HCT116 (cell line): ENCODE results near the gene ITPR2. TPM values are rescaled to one million over a fixed set of nuclear protein-coding genes. Genes with fewer than 3 reads are reported as not detected.
"Not testable (repeated sequence)": the region's sequence is repeated elsewhere in the genome, so short reads cannot be mapped to it uniquely, and the experiment has no call there.

Experiments
- ATAC-seq: fragments of 200-7000 bp; cut with Tn5 transposase; 2 replicates; pipeline ENCODE4 v1.9.1; 2020; ENCODE audit warnings: mild to moderate bottlenecking, moderate library complexity
- BruUV-seq: library from RNA; stranded (reverse); fragments of 400-500 nt; replicated peaks from 2 replicates; lab custom pipeline; 2021; lab: Mats Ljungman, UMichigan
- CTCF ChIA-PET: fragments of 300-600 bp; sonication (Branson Sonifier 250); formaldehyde crosslinking; loops from one replicate; lab custom pipeline; 2021; ENCODE audit warnings: antibody characterized with exemption; lab: Charles Lee
- POLR2A ChIA-PET: fragments of 300-600, 350-600 bp; sonication (Branson Sonifier 250); formaldehyde crosslinking; loops from one replicate; lab custom pipeline; 2021; ENCODE audit warnings: antibody characterized with exemption; lab: Charles Lee
- RAD21 ChIA-PET, 2 experiments: fragments of 300-600 bp; sonication (Branson Sonifier 250); formaldehyde crosslinking; loops; one replicate each; lab custom pipeline; 2023; ENCODE audit warnings: low total read pairs in 2 of 2; ENCODE audit not compliant: uncharacterized antibody in 2 of 2, unreplicated experiment in 2 of 2, low non-redundant PET in 1 of 2; lab: Charles Lee
- DNase-seq: peaks from one replicate; pipeline ENCODE4 v3.0.0-alpha.2; 2010; ENCODE audit warnings: low read depth, low spot score
- H2AFZ ChIP-seq: fragments of 200-600 bp; shearing (Covaris generic), sonication (generic); 2 replicates; pipeline ENCODE4 v1.6.1; 2017; ENCODE audit warnings: low read depth, mixed run types, mixed read lengths, antibody characterized with exemption, low read length; ENCODE audit not compliant: poor library complexity, severe bottlenecking
- H3K27ac ChIP-seq: 2 replicates; pipeline ENCODE4 v1.5.1; 2012; ENCODE audit warnings: low read depth, low read length
- H3K27me3 ChIP-seq: fragments of 200-600 bp; sonication (generic); 2 replicates; pipeline ENCODE4 v1.6.1; 2016; ENCODE audit warnings: mixed run types, low read length, mixed read lengths; ENCODE audit not compliant: insufficient read depth
- H3K36me3 ChIP-seq, 2 experiments: fragments of 200-500 bp in 1 of 2; fragments of 200-600 bp in 1 of 2; sonication (Bioruptor generic) in 1 of 2; sonication (generic) in 1 of 2; 2 replicates each; pipeline versions ENCODE4 v1.5.1 to v1.6.1; 2014 to 2016; ENCODE audit warnings: low read length in 2 of 2, inconsistent platforms in 1 of 2, mixed read lengths in 1 of 2, mixed run types in 1 of 2; ENCODE audit not compliant: insufficient read depth in 2 of 2, control insufficient read depth in 1 of 2
- H3K4me1 ChIP-seq, 2 experiments: fragments of 200-600 bp in 1 of 2; sonication (generic) in 1 of 2; 2 replicates each; pipeline versions ENCODE4 v1.5.1 to v1.6.1; 2012 to 2017; ENCODE audit warnings: low read length in 2 of 2, inconsistent platforms in 1 of 2, mild to moderate bottlenecking in 1 of 2, mixed read lengths in 1 of 2, mixed run types in 1 of 2, moderate library complexity in 1 of 2; ENCODE audit not compliant: insufficient read depth in 2 of 2, control insufficient read depth in 1 of 2
- H3K4me2 ChIP-seq: fragments of 200-600 bp; sonication (generic); 2 replicates; pipeline ENCODE4 v1.6.1; 2017; ENCODE audit warnings: mixed run types, low read length, mixed read lengths
- H3K4me3 ChIP-seq, 2 experiments: fragments of 200-600 bp in 1 of 2; sonication (generic) in 1 of 2; replicated peaks in 1 of 2; 2 replicates each; pipeline ENCODE4 v1.5.1; 2011 to 2016; ENCODE audit warnings: low read length in 2 of 2, control low read depth in 1 of 2, low read depth in 1 of 2, mild to moderate bottlenecking in 1 of 2, mixed read lengths in 1 of 2, mixed run types in 1 of 2
- H3K79me2 ChIP-seq: fragments of 200-600 bp; sonication (generic); 2 replicates; pipeline ENCODE4 v1.6.1; 2017; ENCODE audit warnings: mild to moderate bottlenecking, mixed run types, low read length, moderate library complexity, mixed read lengths; ENCODE audit not compliant: insufficient read depth
- H3K9ac ChIP-seq: fragments of 200-600 bp; sonication (generic); 2 replicates; pipeline ENCODE4 v1.6.1; 2016; ENCODE audit warnings: low read length, mixed read lengths
- H3K9me2 ChIP-seq: fragments of 200-600 bp; sonication (generic), shearing (Covaris generic); 2 replicates; pipeline ENCODE4 v1.6.1; 2017; ENCODE audit warnings: mixed run types, mild to moderate bottlenecking, moderate library complexity; ENCODE audit not compliant: insufficient read depth
- H3K9me3 ChIP-seq, 2 experiments: fragments of 200-500 bp in 1 of 2; fragments of 200-600 bp in 1 of 2; sonication (Bioruptor generic) in 1 of 2; sonication (generic) in 1 of 2; 2 replicates each; pipeline ENCODE4 v1.6.1; 2014 to 2017; ENCODE audit warnings: low read length in 2 of 2, mixed read lengths in 2 of 2, inconsistent platforms in 1 of 2, low read depth in 1 of 2, mild to moderate bottlenecking in 1 of 2, mixed run types in 1 of 2, moderate library complexity in 1 of 2; ENCODE audit not compliant: control insufficient read depth in 1 of 2, insufficient read depth in 1 of 2
- H4K20me1 ChIP-seq: fragments of 200-600 bp; sonication (generic), shearing (Covaris generic); 2 replicates; pipeline ENCODE4 v1.6.1; 2017; ENCODE audit warnings: mixed run types, mild to moderate bottlenecking, moderate library complexity; ENCODE audit not compliant: insufficient read depth
- ATF3 ChIP-seq: IDR thresholded peaks from 2 replicates; pipeline ENCODE4 v1.6.1; 2012
- CTCF ChIP-seq, 3 experiments: fragments of 200-600 bp in 1 of 3; sonication (generic) in 1 of 3; IDR thresholded peaks in 2 of 3; conservative IDR thresholded peaks in 1 of 3; 2 replicates each; pipeline ENCODE4 v1.5.1; 2012 to 2017; ENCODE audit warnings: low read depth in 2 of 3, low read length in 2 of 3, antibody characterized with exemption in 1 of 3, borderline replicate concordance in 1 of 3, control low read depth in 1 of 3, mild to moderate bottlenecking in 1 of 3, mixed read lengths in 1 of 3, mixed run types in 1 of 3, moderate library complexity in 1 of 3; ENCODE audit not compliant: insufficient read depth in 1 of 3
- ELF1 ChIP-seq: IDR thresholded peaks from 2 replicates; pipeline ENCODE4 v1.6.1; 2012; ENCODE audit warnings: low read depth, borderline replicate concordance
- EZH2 ChIP-seq: fragments of 200-600 bp; sonication (generic); IDR thresholded peaks from 2 replicates; pipeline ENCODE4 v1.6.1; 2017; ENCODE audit warnings: antibody characterized with exemption, mixed run types
- RAD21 ChIP-seq: IDR thresholded peaks from 2 replicates; pipeline ENCODE4 v1.6.1; 2012; ENCODE audit warnings: low read depth, mild to moderate bottlenecking
- SIN3A ChIP-seq: IDR thresholded peaks from 2 replicates; pipeline ENCODE4 v1.6.1; 2012; ENCODE audit warnings: low read depth
- ZBTB33 ChIP-seq: IDR thresholded peaks from 2 replicates; pipeline ENCODE4 v1.6.1; 2011; ENCODE audit warnings: mild to moderate bottlenecking, low read length, moderate library complexity; ENCODE audit not compliant: insufficient replicate concordance; ENCODE audit errors: extremely low read depth
- intact Hi-C: fragments of 100-400 bp; cut with micrococcal nuclease; formaldehyde crosslinking; loops from 2 replicates; pipeline ENCODE4 v1.10.0; 2022
- total RNA-seq: library from RNA; stranded (reverse); gene quantifications from one replicate; pipeline ENCODE4 v1.2.1, GENCODE V29; 2021; ENCODE audit not compliant: unreplicated experiment

Gene ITPR2
- total RNA-seq, 1 experiment from 2014 or later: 6.5 TPM

- Histone ChIP-seq H3K27me3 (no peaks in the 10 kb centered on the region), H3K9ac (no peak overlapping the region), H4K20me1 (no peaks in the 10 kb centered on the region), H3K27ac (no peak overlapping the region), H3K36me3 (no peaks in the 10 kb centered on the region), H3K4me2 (no peak overlapping the region), H3K9me2 (no peaks in the 10 kb centered on the region), H3K79me2 (no peaks in the 10 kb centered on the region), H3K4me3 (no peak overlapping the region), H3K9me3 (no peaks in the 10 kb centered on the region), H2AFZ (no peak overlapping the region), H3K4me1 (peaks cover 11 to 18% of the 10 kb centered on the region in 2 experiments; a peak in 3 of 4 replicates)
- DNase-seq: no peak
- ATAC-seq: no peak
- TF ChIP-seq RAD21: no peak
- no peak for TF ChIP-seq ELF1
- BruUV-seq: no TSS peak
- POLR2A ChIA-PET: no interaction called here
- RAD21 ChIA-PET: no interaction called here
- intact Hi-C loops: no loop called here
- CTCF ChIA-PET: interaction anchor here (1.4 kb wide), 1 partner anchor 18 kb away, joined by 9 read pairs; no protein-coding TSS in a partner anchor
Measured at GRCh38 chr12:26867080-26867479, 34.1 kb upstream of the ITPR2 start.

- ATAC-seq: peak; percentile 67
- POLR2A ChIA-PET: no interaction called here
- Histone ChIP-seq H4K20me1 (no peaks in the 10 kb centered on the region), H3K36me3 (no peaks in the 10 kb centered on the region), H3K79me2 (no peaks in the 10 kb centered on the region), H3K4me1 (no peaks in the 10 kb centered on the region), H3K27me3 (no peaks in the 10 kb centered on the region), H3K27ac (no peak overlapping the region), H3K4me2 (no peak overlapping the region), H2AFZ (peak overlapping the region; percentile 24), H3K9me2 (no peaks in the 10 kb centered on the region), H3K9ac (no peak overlapping the region), H3K4me3 (no peak overlapping the region), H3K9me3 (no peaks in the 10 kb centered on the region)
- TF ChIP-seq ATF3 (no peak), ZBTB33 (no peak), EZH2 (no peak), CTCF (IDR thresholded peaks at IDR 0.05 in 2 of 3, conservative IDR thresholded peaks at IDR 0.05 in 1 of 3; ENCODE audit: borderline replicate concordance in 1 of 3, insufficient read depth in 1 of 3, low read depth in 2 of 3, low read length in 2 of 3) (peak; percentile 3 to 57 (median 55); a peak in 4 of 6 replicates), SIN3A (no peak)
- no TSS peak for BruUV-seq
- DNase-seq: peak; percentile 23
- CTCF ChIA-PET: interaction anchor here (2.1 to 2.5 kb wide), 2 partner anchors 11 to 22 kb away, joined by 5 to 9 read pairs; no protein-coding TSS in a partner anchor
- intact Hi-C loops: no loop called here
- RAD21 ChIA-PET: interaction anchor here in 1 of 2 experiments (0.6 kb wide), 1 partner anchor 23 kb away, joined by 3 read pairs; no protein-coding TSS in a partner anchor
Measured at GRCh38 chr12:26863515-26863914, 30.5 kb upstream of the ITPR2 start.

GRCh38 chr12:26862787-26863186 is 29.8 kb upstream of the ITPR2 start:
- H3K9ac ChIP-seq, RAD21 ChIA-PET, BruUV-seq, H3K4me3 ChIP-seq, POLR2A ChIA-PET, H3K4me1 ChIP-seq, H3K9me2 ChIP-seq, H2AFZ ChIP-seq, H4K20me1 ChIP-seq, H3K9me3 ChIP-seq, ATAC-seq, DNase-seq, H3K27me3 ChIP-seq, intact Hi-C loops, H3K36me3 ChIP-seq, H3K4me2 ChIP-seq, H3K79me2 ChIP-seq, H3K27ac ChIP-seq: not testable (repeated sequence)
- CTCF ChIA-PET: interaction anchor here (1.1 to 2.5 kb wide), 3 partner anchors 10 to 22 kb away, joined by 3 to 9 read pairs (median 5); no protein-coding TSS in a partner anchor
